ENCODE results near the gene MYOM1.

The MYOM1 gene

GRCh38 chr18:3186678-3187658 is 32.8 kb downstream of the MYOM1 start:
- DNase-seq (ENCODE audit: low spot score), result no peak

GRCh38 chr18:3184275-3184963 is 35.3 kb downstream of the MYOM1 start:
- no peak for DNase-seq (ENCODE audit: low spot score)

GRCh38 chr18:3183103-3183717 is 36.6 kb downstream of the MYOM1 start:
- DNase-seq (ENCODE audit: low spot score), result no peak

GRCh38 chr18:3180325-3180724 is 39.4 kb downstream of the MYOM1 start:
- no peak for DNase-seq (ENCODE audit: low spot score)

- DNase-seq (ENCODE audit: low spot score), result no peak
Measured at GRCh38 chr18:3179430-3180089, 40.2 kb downstream of the MYOM1 start.

GRCh38 chr18:3177902-3178687 is 41.7 kb downstream of the MYOM1 start:
- DNase-seq (ENCODE audit: low spot score), result no peak

- no peak for DNase-seq (ENCODE audit: low spot score)
Measured at GRCh38 chr18:3175195-3175758, 44.5 kb downstream of the MYOM1 start.

GRCh38 chr18:3172097-3172496 is 47.7 kb downstream of the MYOM1 start:
- no peak for DNase-seq (ENCODE audit: low spot score)

- no peak for DNase-seq (ENCODE audit: low spot score)
Measured at GRCh38 chr18:3171631-3172030, 48.1 kb downstream of the MYOM1 start.

- DNase-seq (ENCODE audit: low spot score), result no peak
Measured at GRCh38 chr18:3170441-3171161, 49.2 kb downstream of the MYOM1 start.

- no peak for DNase-seq (ENCODE audit: low spot score)
Measured at GRCh38 chr18:3164381-3164780, 55.4 kb downstream of the MYOM1 start.

GRCh38 chr18:3163968-3164367 is 55.8 kb downstream of the MYOM1 start:
- DNase-seq (ENCODE audit: low spot score), result no peak

GRCh38 chr18:3162181-3162580 is 57.6 kb downstream of the MYOM1 start:
- no peak for DNase-seq (ENCODE audit: low spot score)

GRCh38 chr18:3159830-3160229 is 59.9 kb downstream of the MYOM1 start:
- DNase-seq (ENCODE audit: low spot score), result no peak

- DNase-seq (ENCODE audit: low spot score), result no peak
Measured at GRCh38 chr18:3157606-3158005, 62.2 kb downstream of the MYOM1 start.

GRCh38 chr18:3157086-3157485 is 62.7 kb downstream of the MYOM1 start:
- DNase-seq (ENCODE audit: low spot score), result no peak

- no peak for DNase-seq (ENCODE audit: low spot score)
Measured at GRCh38 chr18:3156325-3156640, 63.5 kb downstream of the MYOM1 start.

- no peak for DNase-seq (ENCODE audit: low spot score)
Measured at GRCh38 chr18:3154214-3154613, 65.6 kb downstream of the MYOM1 start.

- DNase-seq (ENCODE audit: low spot score), result no peak
Measured at GRCh38 chr18:3153107-3153704, 66.6 kb downstream of the MYOM1 start.

GRCh38 chr18:3152294-3152693 is 67.5 kb downstream of the MYOM1 start:
- DNase-seq (ENCODE audit: low spot score), result no peak
